Measurements from ENCODE around the gene MALT1.

GRCh38 chr18:58769321-58769720, 98.1 kb downstream of the MALT1 start:
- TF ChIP-seq CTCF (IDR thresholded peaks at IDR 0.05) (no peak), EP300 (IDR thresholded peaks at IDR 0.05) (no peak)
